ENCODE data around the gene PLXNC1. TPM values are rescaled to one million over a fixed set of nuclear protein-coding genes. Genes with fewer than 3 reads are reported as not detected.

Gene PLXNC1
- total and polyA plus RNA-seq, 5 experiments from 2014 or later = 2.9 to 9.4 (median 4.1) TPM

- H3K4me3 Mint-ChIP-seq = no peak overlapping the region
- POLR2A ChIA-PET = interaction anchor here (0.7 kb wide), 1 partner anchor 12 kb away, joined by 3 read pairs; no protein-coding TSS in a partner anchor
- H3K9me3 Mint-ChIP-seq = no peaks in the 10 kb centered on the region
- no peak overlapping the region for H3K27ac Mint-ChIP-seq
- no peak for DNase-seq
- peaks cover 0 to 8% (median under 1%) of the 10 kb centered on the region in 4 donors for H3K4me1 Mint-ChIP-seq
- H3K36me3 Mint-ChIP-seq = no peaks in the 10 kb centered on the region
- H3K27me3 Mint-ChIP-seq = no peaks in the 10 kb centered on the region
- ATAC-seq = no peak
Observed at GRCh38 chr12:94112121-94112520, 36.3 kb upstream of the PLXNC1 start.

GRCh38 chr12:94114166-94114565 is 34.2 kb upstream of the PLXNC1 start:
- Mint-ChIP-seq H3K4me3 (no peak overlapping the region), H3K27me3 (no peaks in the 10 kb centered on the region), H3K27ac (peak overlapping the region in 1 of 10 donors; percentile 28), H3K36me3 (no peaks in the 10 kb centered on the region), H3K4me1 (peaks cover 0 to 8% (median under 1%) of the 10 kb centered on the region in 4 donors), H3K9me3 (no peaks in the 10 kb centered on the region)
- DNase-seq (no peak), ATAC-seq (no peak)
- POLR2A ChIA-PET = no interaction called here

GRCh38 chr12:94116191-94116590 is 32.2 kb upstream of the PLXNC1 start:
- POLR2A ChIA-PET = interaction anchor here (1.0 kb wide), 1 partner anchor 13 kb away, joined by 3 read pairs; no protein-coding TSS in a partner anchor
- no peaks in the 10 kb centered on the region for H3K9me3 Mint-ChIP-seq

GRCh38 chr12:94121886-94122285 is 26.5 kb upstream of the PLXNC1 start:
- no peak for DNase-seq
- H3K9me3 Mint-ChIP-seq = no peaks in the 10 kb centered on the region
- POLR2A ChIA-PET = no interaction called here
- peak overlapping the region in 2 of 10 donors; percentile 20 to 95 for H3K27ac Mint-ChIP-seq
- no peaks in the 10 kb centered on the region for H3K36me3 Mint-ChIP-seq
- peaks cover 29 to 51% (median 45%) of the 10 kb centered on the region in 4 donors for H3K4me1 Mint-ChIP-seq
- no peak for ATAC-seq
- no peaks in the 10 kb centered on the region for H3K27me3 Mint-ChIP-seq
- no peak overlapping the region for H3K4me3 Mint-ChIP-seq

More at GRCh38 chr12:94116191-94116590, 32.2 kb upstream of the PLXNC1 start:
- Mint-ChIP-seq H3K4me1 (peaks cover 0 to 7% (median under 1%) of the 10 kb centered on the region in 4 donors), H3K4me3 (no peak overlapping the region), H3K36me3 (no peaks in the 10 kb centered on the region), H3K27ac (no peak overlapping the region), H3K27me3 (no peaks in the 10 kb centered on the region)
- ATAC-seq = no peak
- DNase-seq = no peak

GRCh38 chr12:94122591-94122990 is 25.8 kb upstream of the PLXNC1 start:
- no peaks in the 10 kb centered on the region for H3K36me3 Mint-ChIP-seq
- no peaks in the 10 kb centered on the region for H3K9me3 Mint-ChIP-seq
- POLR2A ChIA-PET = no interaction called here
- ATAC-seq (no peak), DNase-seq (no peak)
- H3K27me3 Mint-ChIP-seq = no peaks in the 10 kb centered on the region
- peaks cover 35 to 58% (median 52%) of the 10 kb centered on the region in 4 donors for H3K4me1 Mint-ChIP-seq
- H3K4me3 Mint-ChIP-seq = peak overlapping the region in 1 of 10 donors; percentile 75
- H3K27ac Mint-ChIP-seq = peak overlapping the region in 3 of 10 donors; percentile 31 to 95 (median 45)

- no peaks in the 10 kb centered on the region for H3K9me3 Mint-ChIP-seq
- peak overlapping the region in 5 of 10 donors; percentile 11 to 94 (median 19) for H3K4me3 Mint-ChIP-seq
- H3K4me1 Mint-ChIP-seq = peaks cover 40 to 60% (median 57%) of the 10 kb centered on the region in 4 donors
- DNase-seq (no peak), ATAC-seq (no peak)
- no peaks in the 10 kb centered on the region for H3K36me3 Mint-ChIP-seq
- no peaks in the 10 kb centered on the region for H3K27me3 Mint-ChIP-seq
- H3K27ac Mint-ChIP-seq = peak overlapping the region in 9 of 10 donors; percentile 3 to 95 (median 85)
- POLR2A ChIA-PET = interaction anchor here (0.7 to 1.4 kb wide), 4 partner anchors 21 to 140 kb away, joined by 4 to 6 read pairs (median 5); partner anchors contain the start of gene PLXNC1
Observed at GRCh38 chr12:94123127-94123526, 25.2 kb upstream of the PLXNC1 start.

- POLR2A ChIA-PET = interaction anchor here (1.2 to 2.0 kb wide), 3 partner anchors 22 to 449 kb away, joined by 3 to 4 read pairs (median 4); partner anchors contain the start of gene CRADD
- Mint-ChIP-seq H3K4me1 (peaks cover 41 to 64% (median 57%) of the 10 kb centered on the region in 4 donors), H3K4me3 (peak overlapping the region in 9 of 10 donors; percentile 30 to 67 (median 55)), H3K27me3 (no peaks in the 10 kb centered on the region), H3K36me3 (no peaks in the 10 kb centered on the region), H3K9me3 (peaks cover 0 to 8% (median 0%) of the 10 kb centered on the region in 9 donors), H3K27ac (peak overlapping the region; percentile 13 to 81 (median 58))
- peak in 1 of 10 donors; percentile 18 for DNase-seq
- ATAC-seq = peak; percentile 53 to 57
Observed at GRCh38 chr12:94126067-94126466, 22.3 kb upstream of the PLXNC1 start.

- Mint-ChIP-seq H3K9me3 (peaks cover 0 to 8% (median 0%) of the 10 kb centered on the region in 9 donors), H3K4me1 (peaks cover 39 to 60% (median 53%) of the 10 kb centered on the region in 4 donors), H3K27me3 (no peaks in the 10 kb centered on the region), H3K4me3 (no peak overlapping the region), H3K36me3 (no peaks in the 10 kb centered on the region), H3K27ac (peak overlapping the region in 8 of 10 donors; percentile 5 to 60 (median 20))
- POLR2A ChIA-PET = interaction anchor here (0.6 kb wide), 1 partner anchor 326 kb away, joined by 3 read pairs; no protein-coding TSS in a partner anchor
- ATAC-seq = peak in 1 of 2 donors; percentile 22
- no peak for DNase-seq
Observed at GRCh38 chr12:94127239-94128131, 20.9 kb upstream of the PLXNC1 start.

GRCh38 chr12:94128280-94128679 is 20.1 kb upstream of the PLXNC1 start:
- peak overlapping the region in 1 of 10 donors; percentile 36 for H3K27ac Mint-ChIP-seq
- DNase-seq (no peak), ATAC-seq (no peak)
- peaks cover 0 to 8% (median 0%) of the 10 kb centered on the region in 9 donors for H3K9me3 Mint-ChIP-seq
- no peaks in the 10 kb centered on the region for H3K36me3 Mint-ChIP-seq
- no peak overlapping the region for H3K4me3 Mint-ChIP-seq
- no peaks in the 10 kb centered on the region for H3K27me3 Mint-ChIP-seq
- POLR2A ChIA-PET = interaction anchor here (0.9 kb wide), 1 partner anchor 13 kb away, joined by 3 read pairs; no protein-coding TSS in a partner anchor
- peaks cover 36 to 52% (median 45%) of the 10 kb centered on the region in 4 donors for H3K4me1 Mint-ChIP-seq

GRCh38 chr12:94133964-94134795 is 14.2 kb upstream of the PLXNC1 start:
- no peak overlapping the region for H3K27ac Mint-ChIP-seq
- POLR2A ChIA-PET = interaction anchor here (1.1 kb wide), 1 partner anchor 9 kb away, joined by 4 read pairs; no protein-coding TSS in a partner anchor
- ATAC-seq = peak; percentile 88 to 89
- H3K27me3 Mint-ChIP-seq = no peaks in the 10 kb centered on the region
- H3K4me1 Mint-ChIP-seq = peaks cover 0 to 9% (median 5%) of the 10 kb centered on the region in 4 donors
- H3K9me3 Mint-ChIP-seq = peaks cover 0 to 8% (median 0%) of the 10 kb centered on the region in 9 donors
- no peaks in the 10 kb centered on the region for H3K36me3 Mint-ChIP-seq
- no peak overlapping the region for H3K4me3 Mint-ChIP-seq
- peak in 6 of 10 donors; percentile 34 to 71 (median 61) for DNase-seq

- no peaks in the 10 kb centered on the region for H3K36me3 Mint-ChIP-seq
- peaks cover 0 to 9% (median 5%) of the 10 kb centered on the region in 4 donors for H3K4me1 Mint-ChIP-seq
- POLR2A ChIA-PET = no interaction called here
- ATAC-seq (no peak), DNase-seq (no peak)
- no peaks in the 10 kb centered on the region for H3K27me3 Mint-ChIP-seq
- no peak overlapping the region for H3K4me3 Mint-ChIP-seq
- no peak overlapping the region for H3K27ac Mint-ChIP-seq
- H3K9me3 Mint-ChIP-seq = no peaks in the 10 kb centered on the region
Observed at GRCh38 chr12:94135896-94136295, 12.5 kb upstream of the PLXNC1 start.

- Mint-ChIP-seq H3K27me3 (peaks cover 0 to 1% (median 0%) of the 10 kb centered on the region in 5 donors), H3K4me3 (no peak overlapping the region), H3K4me1 (peaks cover 0 to 4% (median 0%) of the 10 kb centered on the region in 4 donors), H3K27ac (no peak overlapping the region), H3K9me3 (no peaks in the 10 kb centered on the region), H3K36me3 (no peaks in the 10 kb centered on the region)
- POLR2A ChIA-PET = no interaction called here
- ATAC-seq (no peak), DNase-seq (no peak)
Observed at GRCh38 chr12:94139816-94140215, 8.6 kb upstream of the PLXNC1 start.
